ENCODE data around the gene HECW1.

DNA sequence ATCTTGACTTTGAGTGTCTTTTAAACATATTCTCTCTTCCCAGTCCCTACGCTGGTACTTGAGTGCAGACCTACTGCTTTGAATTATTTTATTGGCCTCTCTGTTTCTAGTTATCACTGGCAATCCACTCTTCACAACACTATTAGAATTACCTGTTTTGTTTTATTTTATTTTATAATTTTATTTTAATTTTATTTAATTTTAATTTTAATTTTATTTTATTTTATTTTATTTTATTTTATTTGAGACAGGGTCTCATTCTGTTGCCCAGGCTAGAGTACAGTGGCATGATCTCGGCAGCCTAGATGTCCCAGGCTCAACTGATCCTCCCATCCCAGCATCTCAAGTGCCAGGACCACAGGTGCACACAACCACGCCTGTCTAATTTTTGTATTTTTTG, 477.3 kb downstream of the HECW1 start:
- TF ChIP-seq EZH2 (IDR thresholded peaks at IDR 0.05) (no peak), POLR2AphosphoS5 (IDR thresholded peaks at IDR 0.05; ENCODE audit: borderline replicate concordance, low read depth, low read length) (no peak), FOXP2 (optimal IDR thresholded peaks at IDR 0.05; ENCODE audit: control extremely low read depth, extremely low read length, insufficient read depth) (no peak)

All from SK-N-MC (cell line).